Progenitor cell of endocrine pancreas (in vitro differentiated cells): ENCODE data around the gene SLC25A52. TPM values are rescaled to one million over a fixed set of nuclear protein-coding genes. Genes with fewer than 3 reads are reported as not detected.
A peak's percentile ranks its signal among the peaks of the same experiment; 100 is the strongest.

Source experiments
- DNase-seq: peaks from one replicate; pipeline ENCODE4 v3.0.0; 2021; ENCODE audit warnings: low spot score; ENCODE audit not compliant: unreplicated experiment
- H3K27ac Mint-ChIP-seq: 2 replicates; pipeline ENCODE4 v1.8.0; 2021; ENCODE audit warnings: mild to moderate bottlenecking, moderate library complexity, mixed read lengths
- H3K27me3 Mint-ChIP-seq: 2 replicates; pipeline ENCODE4 v1.8.0; 2021; ENCODE audit warnings: mixed read lengths
- H3K36me3 Mint-ChIP-seq: 2 replicates; pipeline ENCODE4 v1.8.0; 2022; ENCODE audit warnings: mixed read lengths; ENCODE audit not compliant: insufficient read depth
- H3K4me1 Mint-ChIP-seq: 2 replicates; pipeline ENCODE4 v1.8.0; 2021; ENCODE audit warnings: low read depth, mixed read lengths
- H3K4me3 Mint-ChIP-seq: 2 replicates; pipeline ENCODE4 v1.8.0; 2021; ENCODE audit warnings: low read depth, mild to moderate bottlenecking, moderate library complexity, mixed read lengths
- H3K9me3 Mint-ChIP-seq: 2 replicates; pipeline ENCODE4 v1.8.0; 2021; ENCODE audit warnings: low read depth, mixed read lengths
- CTCF ChIP-seq: fragments of 200-600 bp; sonication (generic); IDR thresholded peaks from one replicate; pipeline ENCODE4 v1.5.0; 2021; ENCODE audit warnings: antibody characterized with exemption, mild to moderate bottlenecking; ENCODE audit not compliant: unreplicated experiment
- total RNA-seq: library from RNA; stranded (reverse); gene quantifications from 2 replicates; pipeline ENCODE4 v1.2.1, GENCODE V29; 2021

SLC25A52 gene
- total RNA-seq, 1 donor from 2014 or later, result not detected

- H3K9me3 Mint-ChIP-seq, result peaks cover 7% of the 10 kb centered on the region
- no peak overlapping the region for H3K4me3 Mint-ChIP-seq
- peaks cover 6% of the 10 kb centered on the region for H3K27me3 Mint-ChIP-seq
- DNase-seq, result no peak
- H3K27ac Mint-ChIP-seq, result no peak overlapping the region
- H3K4me1 Mint-ChIP-seq, result no peaks in the 10 kb centered on the region
- no peak for TF ChIP-seq CTCF
- peaks cover 3% of the 10 kb centered on the region for H3K36me3 Mint-ChIP-seq
These were observed 36.5 kb downstream of the SLC25A52 start for GRCh38 chr18:31723990-31724711.

- DNase-seq, result no peak
- Mint-ChIP-seq H3K9me3 (peaks cover 13% of the 10 kb centered on the region), H3K27ac (no peak overlapping the region), H3K36me3 (peaks cover 3% of the 10 kb centered on the region), H3K4me3 (no peak overlapping the region), H3K27me3 (peaks cover 6% of the 10 kb centered on the region), H3K4me1 (no peaks in the 10 kb centered on the region)
- TF ChIP-seq CTCF, result no peak
These were observed 37.1 kb downstream of the SLC25A52 start for GRCh38 chr18:31723639-31723989.

GRCh38 chr18:31722369-31722957, 38.2 kb downstream of the SLC25A52 start:
- no peaks in the 10 kb centered on the region for H3K4me1 Mint-ChIP-seq
- no peak overlapping the region for H3K4me3 Mint-ChIP-seq
- H3K27me3 Mint-ChIP-seq, result peaks cover 4% of the 10 kb centered on the region
- H3K27ac Mint-ChIP-seq, result no peak overlapping the region
- TF ChIP-seq CTCF, result peak; percentile 92
- peaks cover 3% of the 10 kb centered on the region for H3K36me3 Mint-ChIP-seq
- H3K9me3 Mint-ChIP-seq, result peaks cover 19% of the 10 kb centered on the region
- peak; percentile 70 for DNase-seq

- Mint-ChIP-seq H3K4me1 (no peaks in the 10 kb centered on the region), H3K27ac (no peak overlapping the region), H3K9me3 (peaks cover 19% of the 10 kb centered on the region), H3K4me3 (no peak overlapping the region), H3K27me3 (no peaks in the 10 kb centered on the region), H3K36me3 (peaks cover 3% of the 10 kb centered on the region)
- TF ChIP-seq CTCF, result no peak
- DNase-seq, result no peak
These were observed 39.1 kb downstream of the SLC25A52 start for GRCh38 chr18:31721601-31722000.

- Mint-ChIP-seq H3K27ac (no peak overlapping the region), H3K9me3 (peaks cover 19% of the 10 kb centered on the region), H3K4me1 (no peaks in the 10 kb centered on the region), H3K27me3 (no peaks in the 10 kb centered on the region), H3K4me3 (no peak overlapping the region), H3K36me3 (peaks cover 3% of the 10 kb centered on the region)
- TF ChIP-seq CTCF, result no peak
- no peak for DNase-seq
These were observed 39.8 kb downstream of the SLC25A52 start for GRCh38 chr18:31720867-31721266.
